ENCODE measurements around the gene ST3GAL3.

Gene ST3GAL3

GRCh38 chr1:43664369-43664768, 43.0 kb upstream of the ST3GAL3 start:
- Histone ChIP-seq H3K27ac (ENCODE audit: extremely low read depth, low read depth, low read length) (no peak overlapping the region), H3K9me3 (ENCODE audit: control insufficient read depth, insufficient read depth, low read depth, low read length) (no peaks in the 10 kb centered on the region), H3K4me1 (ENCODE audit: control insufficient read depth, insufficient read depth, low read length) (no peaks in the 10 kb centered on the region), H3K4me3 (ENCODE audit: low read depth, low read length) (no peak overlapping the region), H3K36me3 (ENCODE audit: control insufficient read depth in 2 of 2, insufficient read depth in 1 of 2, low read length in 2 of 2) (peaks cover 81 to 99% of the 10 kb centered on the region in 2 experiments)
- ChIA-PET CTCF (interaction anchor here (0.7 kb wide), 1 partner anchor 384 kb away, joined by 5 read pairs; no protein-coding TSS in a partner anchor), POLR2A (interaction anchor here (1.4 kb wide), 1 partner anchor 15 kb away, joined by 5 read pairs; the partner anchor contains the start of gene KDM4A)
- TF ChIP-seq GLIS1 (tag by site-specific recombination; IDR thresholded peaks at IDR 0.05) (no peak), ZNF341 (tag by site-specific recombination; IDR thresholded peaks at IDR 0.05; ENCODE audit: low read depth) (no peak), ZNF544 (tag by site-specific recombination; IDR thresholded peaks at IDR 0.05) (no peak), ZNF76 (tag by site-specific recombination; IDR thresholded peaks at IDR 0.05; ENCODE audit: borderline replicate concordance, low read depth) (no peak), ZNF776 (tag by site-specific recombination; IDR thresholded peaks at IDR 0.05; ENCODE audit: borderline replicate concordance) (no peak), ZNF366 (tag by site-specific recombination; conservative IDR thresholded peaks at IDR 0.05) (no peak), ZNF692 (tag by site-specific recombination; IDR thresholded peaks at IDR 0.05) (no peak), ZFHX2 (tag by site-specific recombination; conservative IDR thresholded peaks at IDR 0.05) (no peak), YY2 (tag by site-specific recombination; IDR thresholded peaks at IDR 0.05) (no peak), ZNF140 (tag by site-specific recombination; IDR thresholded peaks at IDR 0.05) (no peak)

DNA sequence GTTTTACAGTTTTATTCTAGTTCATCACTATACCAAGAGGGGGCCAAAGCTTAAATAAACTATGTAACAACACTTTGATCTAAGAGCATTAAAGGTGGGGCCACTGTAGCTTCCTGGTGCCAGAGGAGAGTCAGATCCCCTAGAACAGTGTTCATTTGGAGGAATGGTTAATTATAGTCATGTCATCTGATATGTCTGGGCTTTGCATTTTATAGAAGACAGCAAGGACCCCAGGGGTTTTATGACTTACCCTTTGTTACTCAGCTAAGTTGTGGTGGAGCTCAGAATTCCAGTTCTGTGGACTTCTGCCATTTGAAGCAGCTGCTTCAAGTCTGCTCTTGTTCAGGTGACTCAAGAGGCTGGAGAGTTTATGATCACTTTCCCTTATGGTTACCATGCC, 40.7 kb upstream of the ST3GAL3 start:
- Histone ChIP-seq H3K4me1 (ENCODE audit: control insufficient read depth, insufficient read depth, low read length) (no peaks in the 10 kb centered on the region), H3K4me3 (ENCODE audit: low read depth, low read length) (no peak overlapping the region), H3K9me3 (ENCODE audit: control insufficient read depth, insufficient read depth, low read depth, low read length) (no peaks in the 10 kb centered on the region), H3K27ac (ENCODE audit: extremely low read depth, low read depth, low read length) (no peak overlapping the region), H3K36me3 (ENCODE audit: control insufficient read depth in 2 of 2, insufficient read depth in 1 of 2, low read length in 2 of 2) (peaks cover 79 to 100% of the 10 kb centered on the region in 2 experiments)
- POLR2A ChIA-PET = interaction anchor here (2.1 kb wide), 1 partner anchor 16 kb away, joined by 19 read pairs; the partner anchor contains the start of gene KDM4A
- CTCF ChIA-PET = interaction anchor here (0.6 to 0.7 kb wide), 2 partner anchors 17 to 182 kb away, joined by 3 read pairs; no protein-coding TSS in a partner anchor
- TF ChIP-seq SP7 (tag by site-specific recombination; IDR thresholded peaks at IDR 0.05) (peak; percentile 96), GLIS2 (tag by site-specific recombination; IDR thresholded peaks at IDR 0.05) (no peak), GFI1B (tag by site-specific recombination; IDR thresholded peaks at IDR 0.05) (no peak), ZFP37 (tag by site-specific recombination; IDR thresholded peaks at IDR 0.05) (no peak), ZNF366 (tag by site-specific recombination; conservative IDR thresholded peaks at IDR 0.05) (peak; percentile 68), ZNF513 (tag by site-specific recombination; IDR thresholded peaks at IDR 0.05) (no peak), ZNF571 (tag by site-specific recombination; IDR thresholded peaks at IDR 0.05) (no peak), ZNF449 (tag by site-specific recombination; IDR thresholded peaks at IDR 0.05) (peak; percentile 70), ZNF121 (tag by site-specific recombination; IDR thresholded peaks at IDR 0.05) (peak; percentile 46; the same call in 1 of the 2 replicates), ZNF660 (tag by site-specific recombination; IDR thresholded peaks at IDR 0.05) (peak; percentile 75; the same call in 1 of the 2 replicates), GLIS1 (tag by site-specific recombination; IDR thresholded peaks at IDR 0.05) (peak; percentile 95), ZNF521 (tag by site-specific recombination; IDR thresholded peaks at IDR 0.05) (no peak), ZFP69B (tag by site-specific recombination; IDR thresholded peaks at IDR 0.05) (peak; percentile 73), ZNF560 (tag by site-specific recombination; IDR thresholded peaks at IDR 0.05; ENCODE audit: borderline replicate concordance) (no peak), ZNF354C (tag by site-specific recombination; IDR thresholded peaks at IDR 0.05; ENCODE audit: borderline replicate concordance, low read depth) (no peak)
- TF ChIP-seq, protein P1, sequence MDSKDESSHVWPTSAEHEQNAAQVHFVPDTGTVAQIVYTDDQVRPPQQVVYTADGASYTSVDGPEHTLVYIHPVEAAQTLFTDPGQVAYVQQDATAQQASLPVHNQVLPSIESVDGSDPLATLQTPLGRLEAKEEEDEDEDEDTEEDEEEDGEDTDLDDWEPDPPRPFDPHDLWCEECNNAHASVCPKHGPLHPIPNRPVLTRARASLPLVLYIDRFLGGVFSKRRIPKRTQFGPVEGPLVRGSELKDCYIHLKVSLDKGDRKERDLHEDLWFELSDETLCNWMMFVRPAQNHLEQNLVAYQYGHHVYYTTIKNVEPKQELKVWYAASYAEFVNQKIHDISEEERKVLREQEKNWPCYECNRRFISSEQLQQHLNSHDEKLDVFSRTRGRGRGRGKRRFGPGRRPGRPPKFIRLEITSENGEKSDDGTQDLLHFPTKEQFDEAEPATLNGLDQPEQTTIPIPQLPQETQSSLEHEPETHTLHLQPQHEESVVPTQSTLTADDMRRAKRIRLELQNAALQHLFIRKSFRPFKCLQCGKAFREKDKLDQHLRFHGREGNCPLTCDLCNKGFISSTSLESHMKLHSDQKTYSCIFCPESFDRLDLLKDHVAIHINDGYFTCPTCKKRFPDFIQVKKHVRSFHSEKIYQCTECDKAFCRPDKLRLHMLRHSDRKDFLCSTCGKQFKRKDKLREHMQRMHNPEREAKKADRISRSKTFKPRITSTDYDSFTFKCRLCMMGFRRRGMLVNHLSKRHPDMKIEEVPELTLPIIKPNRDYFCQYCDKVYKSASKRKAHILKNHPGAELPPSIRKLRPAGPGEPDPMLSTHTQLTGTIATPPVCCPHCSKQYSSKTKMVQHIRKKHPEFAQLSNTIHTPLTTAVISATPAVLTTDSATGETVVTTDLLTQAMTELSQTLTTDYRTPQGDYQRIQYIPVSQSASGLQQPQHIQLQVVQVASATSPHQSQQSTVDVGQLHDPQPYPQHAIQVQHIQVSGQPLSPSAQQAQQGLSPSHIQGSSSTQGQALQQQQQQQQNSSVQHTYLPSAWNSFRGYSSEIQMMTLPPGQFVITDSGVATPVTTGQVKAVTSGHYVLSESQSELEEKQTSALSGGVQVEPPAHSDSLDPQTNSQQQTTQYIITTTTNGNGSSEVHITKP (tag by site-specific recombination; IDR thresholded peaks at IDR 0.05) = no peak
- TF ChIP-seq, protein P2, sequence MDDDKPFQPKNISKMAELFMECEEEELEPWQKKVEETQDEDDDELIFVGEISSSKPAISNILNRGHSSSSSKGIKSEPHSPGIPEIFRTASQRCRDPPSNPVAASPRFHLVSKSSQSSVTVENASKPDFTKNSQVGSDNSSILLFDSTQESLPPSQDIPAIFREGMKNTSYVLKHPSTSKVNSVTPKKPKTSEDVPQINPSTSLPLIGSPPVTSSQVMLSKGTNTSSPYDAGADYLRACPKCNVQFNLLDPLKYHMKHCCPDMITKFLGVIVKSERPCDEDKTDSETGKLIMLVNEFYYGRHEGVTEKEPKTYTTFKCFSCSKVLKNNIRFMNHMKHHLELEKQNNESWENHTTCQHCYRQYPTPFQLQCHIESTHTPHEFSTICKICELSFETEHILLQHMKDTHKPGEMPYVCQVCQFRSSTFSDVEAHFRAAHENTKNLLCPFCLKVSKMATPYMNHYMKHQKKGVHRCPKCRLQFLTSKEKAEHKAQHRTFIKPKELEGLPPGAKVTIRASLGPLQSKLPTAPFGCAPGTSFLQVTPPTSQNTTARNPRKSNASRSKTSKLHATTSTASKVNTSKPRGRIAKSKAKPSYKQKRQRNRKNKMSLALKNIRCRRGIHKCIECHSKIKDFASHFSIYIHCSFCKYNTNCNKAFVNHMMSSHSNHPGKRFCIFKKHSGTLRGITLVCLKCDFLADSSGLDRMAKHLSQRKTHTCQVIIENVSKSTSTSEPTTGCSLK (tag by site-specific recombination; IDR thresholded peaks at IDR 0.05) = no peak
